Femur (tissue), 1 donor: ENCODE measurements around the gene MARCHF9.
"Not testable (repeated sequence)": the region's sequence is repeated elsewhere in the genome, so short reads cannot be mapped to it uniquely, and the experiment has no call there.

Source experiments
- DNase-seq: peaks from one replicate; pipeline ENCODE4 v3.0.0-alpha.2; 2017

MARCHF9 gene

GRCh38 chr12:57754411-57755193, at the start of gene MARCHF9:
MARCHF9 (plus strand) TSS chr12:57755103; CDS start chr12:57755529, 426 bp downstream.
- DNase-seq: peak; percentile 66

GRCh38 chr12:57707250-57707649, 47.7 kb upstream of the MARCHF9 start:
- no peak for DNase-seq

GRCh38 chr12:57708296-57708695, 46.6 kb upstream of the MARCHF9 start:
- DNase-seq: no peak

GRCh38 chr12:57712701-57713100, 42.2 kb upstream of the MARCHF9 start:
- no peak for DNase-seq

GRCh38 chr12:57713209-57713608, 41.7 kb upstream of the MARCHF9 start:
- no peak for DNase-seq

- DNase-seq: not testable (repeated sequence)
Measured at GRCh38 chr12:57715036-57715748, 39.7 kb upstream of the MARCHF9 start.

- no peak for DNase-seq
Measured at GRCh38 chr12:57715786-57716185, 39.1 kb upstream of the MARCHF9 start.

GRCh38 chr12:57716305-57716704, 38.6 kb upstream of the MARCHF9 start:
- DNase-seq: no peak

GRCh38 chr12:57717131-57717530, 37.8 kb upstream of the MARCHF9 start:
- DNase-seq: no peak

- DNase-seq: no peak
Measured at GRCh38 chr12:57717846-57718640, 36.9 kb upstream of the MARCHF9 start.

GRCh38 chr12:57718641-57719528, 36.0 kb upstream of the MARCHF9 start:
- DNase-seq: no peak

- no peak for DNase-seq
Measured at GRCh38 chr12:57719777-57720605, 34.9 kb upstream of the MARCHF9 start.

- DNase-seq: no peak
Measured at GRCh38 chr12:57720606-57721595, 34.0 kb upstream of the MARCHF9 start.

GRCh38 chr12:57721846-57722608, 32.9 kb upstream of the MARCHF9 start:
- DNase-seq: not testable (repeated sequence)

GRCh38 chr12:57722716-57723629, 31.9 kb upstream of the MARCHF9 start:
- no peak for DNase-seq

- no peak for DNase-seq
Measured at GRCh38 chr12:57723630-57723962, 31.3 kb upstream of the MARCHF9 start.

GRCh38 chr12:57724003-57724935, 30.6 kb upstream of the MARCHF9 start:
- no peak for DNase-seq
